GM18508 (cell line): ENCODE data around the gene ARHGAP23.
"Not testable (repeated sequence)": the region's sequence is repeated elsewhere in the genome, so short reads cannot be mapped to it uniquely, and the experiment has no call there.

Source experiments
- ATAC-seq: cut with Tn5 transposase; IDR thresholded peaks from one replicate; pipeline ENCODE4 v1.9.1; 2021; ENCODE audit warnings: moderate number of reproducible peaks; ENCODE audit not compliant: insufficient read depth, unreplicated experiment

The ARHGAP23 gene

GRCh38 chr17:38484242-38485145 is 56.2 kb downstream of the ARHGAP23 start:
- ATAC-seq, result not testable (repeated sequence)

GRCh38 chr17:38485146-38485468 is 56.8 kb downstream of the ARHGAP23 start:
- ATAC-seq, result no peak

- ATAC-seq, result not testable (repeated sequence)
Measured at GRCh38 chr17:38485681-38486298, 57.5 kb downstream of the ARHGAP23 start.

- ATAC-seq, result not testable (repeated sequence)
Measured at GRCh38 chr17:38489774-38490173, 61.5 kb downstream of the ARHGAP23 start.

- ATAC-seq, result not testable (repeated sequence)
Measured at GRCh38 chr17:38491346-38492066, 63.2 kb downstream of the ARHGAP23 start.

- not testable (repeated sequence) for ATAC-seq
Measured at GRCh38 chr17:38492067-38493040, 64.1 kb downstream of the ARHGAP23 start.

GRCh38 chr17:38494152-38494551 is 65.9 kb downstream of the ARHGAP23 start:
- ATAC-seq, result not testable (repeated sequence)

- ATAC-seq, result not testable (repeated sequence)
Measured at GRCh38 chr17:38497656-38498055, 69.4 kb downstream of the ARHGAP23 start.

- ATAC-seq, result no peak
Measured at GRCh38 chr17:38498353-38498752, 70.1 kb downstream of the ARHGAP23 start.

- not testable (repeated sequence) for ATAC-seq
Measured at GRCh38 chr17:38499230-38499629, 71.0 kb downstream of the ARHGAP23 start.

- ATAC-seq, result not testable (repeated sequence)
Measured at GRCh38 chr17:38501718-38502117, 73.5 kb downstream of the ARHGAP23 start.

GRCh38 chr17:38503286-38503913 is 75.1 kb downstream of the ARHGAP23 start:
- not testable (repeated sequence) for ATAC-seq

- no peak for ATAC-seq
Measured at GRCh38 chr17:38504216-38504615, 76.0 kb downstream of the ARHGAP23 start.

GRCh38 chr17:38507436-38507835 is 79.2 kb downstream of the ARHGAP23 start:
- ATAC-seq, result no peak

GRCh38 chr17:38507921-38508569 is 79.8 kb downstream of the ARHGAP23 start:
- ATAC-seq, result no peak

- no peak for ATAC-seq
Measured at GRCh38 chr17:38508570-38508950, 80.3 kb downstream of the ARHGAP23 start.

GRCh38 chr17:38508954-38509771 is 80.9 kb downstream of the ARHGAP23 start:
- ATAC-seq, result no peak

- ATAC-seq, result no peak
Measured at GRCh38 chr17:38509772-38510420, 81.6 kb downstream of the ARHGAP23 start.
